COLO829 (cell line): ENCODE results near the gene SRRM4.
"Not testable (repeated sequence)": the region's sequence is repeated elsewhere in the genome, so short reads cannot be mapped to it uniquely, and the experiment has no call there.

Source experiments
- DNase-seq: peaks from one replicate; pipeline ENCODE4 v3.0.0; 2012; ENCODE audit warnings: low spot score

The SRRM4 gene

DNA sequence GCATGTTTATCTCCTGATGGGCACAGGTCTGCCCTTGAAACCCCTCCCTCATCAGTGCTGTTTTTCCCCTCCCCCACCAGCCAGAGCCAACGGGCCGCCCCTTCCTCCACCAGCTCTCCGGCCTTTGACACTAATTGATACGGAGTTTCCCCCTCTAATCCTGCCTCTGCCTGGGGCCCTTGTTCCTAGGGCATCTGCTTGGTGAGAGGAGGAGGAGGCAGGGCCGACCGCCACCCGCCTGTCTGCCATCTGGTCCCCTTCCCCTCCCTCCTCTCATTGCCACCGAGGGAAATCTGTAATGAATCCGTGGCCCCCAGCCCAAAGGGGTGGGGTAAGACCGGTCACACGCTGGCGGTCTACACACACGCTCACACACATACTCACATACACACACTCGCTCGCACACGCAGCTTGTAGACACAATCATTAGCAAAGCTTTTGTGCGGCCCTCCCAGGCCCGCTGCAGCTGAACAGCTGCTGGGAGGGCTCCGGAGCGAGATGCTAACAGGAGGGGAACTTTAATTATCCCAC, 27.4 kb downstream of the SRRM4 start:
- DNase-seq = no peak

DNA sequence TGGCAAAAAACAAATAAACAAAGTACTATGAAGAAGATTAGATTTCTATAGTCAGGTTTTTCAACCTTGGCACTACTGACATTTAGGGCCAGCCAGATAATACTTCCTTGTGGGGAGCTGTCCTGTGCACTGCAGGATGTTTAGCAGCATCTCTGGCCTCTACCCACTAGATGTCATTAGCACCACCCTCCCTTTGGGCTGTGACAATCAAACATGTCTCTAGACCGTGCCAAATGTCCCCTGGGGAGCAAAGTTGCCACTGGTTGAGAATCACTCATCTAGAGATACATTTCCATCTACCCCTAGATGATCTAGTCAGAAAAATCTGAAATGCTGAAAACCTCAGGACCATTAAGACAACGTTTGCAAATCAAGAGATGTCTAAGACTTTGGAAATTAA, 29.9 kb downstream of the SRRM4 start:
- DNase-seq = no peak

DNA sequence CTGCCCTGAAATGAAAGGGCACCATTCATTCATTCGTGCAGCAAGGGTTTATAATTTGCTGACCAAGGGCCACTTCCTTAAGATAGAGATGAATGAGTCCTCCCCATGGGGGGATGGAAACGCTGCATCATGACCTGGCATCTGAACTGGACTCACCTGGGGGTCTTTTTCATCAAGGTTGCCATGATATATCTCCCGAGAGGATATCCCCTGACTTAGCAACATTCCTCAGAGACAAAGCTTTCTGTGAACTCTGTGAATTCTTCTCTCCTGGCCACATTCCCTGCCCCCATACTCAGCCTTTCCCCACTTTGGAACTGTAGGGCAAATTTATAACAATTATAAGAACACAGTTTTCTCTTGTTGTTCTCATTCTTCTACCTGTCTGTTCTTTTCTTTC, 30.8 kb downstream of the SRRM4 start:
- no peak for DNase-seq

- no peak for DNase-seq
Observed at GRCh38 chr12:119013023-119013422, 31.7 kb downstream of the SRRM4 start.

DNA sequence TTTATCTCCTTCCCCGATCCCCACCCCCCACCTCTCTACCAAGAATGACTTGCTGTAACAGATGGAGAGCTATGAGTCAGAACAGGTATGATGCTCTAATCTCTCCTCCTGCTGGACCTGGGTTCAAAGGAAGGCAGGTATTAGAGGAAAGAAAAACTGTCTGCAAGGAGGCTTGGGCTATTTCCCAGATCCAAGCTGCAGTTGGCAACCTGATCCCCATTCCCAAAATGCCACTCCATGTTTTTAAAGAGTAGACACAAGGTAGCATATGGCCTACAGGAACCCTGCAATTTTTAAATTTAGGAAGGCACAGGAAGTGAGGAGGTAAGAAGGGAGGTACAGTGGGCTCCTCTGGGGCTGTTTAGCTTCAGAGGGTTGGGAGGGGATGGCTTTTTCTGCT, 33.0 kb downstream of the SRRM4 start:
- no peak for DNase-seq

DNA sequence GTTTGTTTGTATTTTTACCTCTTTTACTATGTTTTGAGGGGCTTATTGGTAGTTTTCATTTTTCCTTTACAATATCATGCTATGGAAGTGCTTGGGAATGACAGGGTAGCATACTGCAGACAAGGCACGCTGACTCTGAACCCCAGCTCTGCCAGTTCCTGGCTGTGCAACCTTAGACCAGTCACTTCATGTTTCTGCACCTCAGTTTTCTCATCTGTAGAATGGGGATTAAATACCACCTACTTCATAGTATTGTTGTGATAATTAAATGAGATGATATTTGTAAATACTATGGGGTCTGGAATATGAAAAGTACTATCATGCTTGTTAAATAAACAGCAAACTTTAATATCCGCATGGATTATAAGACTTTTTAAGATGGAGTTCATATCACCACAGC, 35.4 kb downstream of the SRRM4 start:
- no peak for DNase-seq

- DNase-seq = no peak
Observed at GRCh38 chr12:119019166-119019565, 37.8 kb downstream of the SRRM4 start.

DNA sequence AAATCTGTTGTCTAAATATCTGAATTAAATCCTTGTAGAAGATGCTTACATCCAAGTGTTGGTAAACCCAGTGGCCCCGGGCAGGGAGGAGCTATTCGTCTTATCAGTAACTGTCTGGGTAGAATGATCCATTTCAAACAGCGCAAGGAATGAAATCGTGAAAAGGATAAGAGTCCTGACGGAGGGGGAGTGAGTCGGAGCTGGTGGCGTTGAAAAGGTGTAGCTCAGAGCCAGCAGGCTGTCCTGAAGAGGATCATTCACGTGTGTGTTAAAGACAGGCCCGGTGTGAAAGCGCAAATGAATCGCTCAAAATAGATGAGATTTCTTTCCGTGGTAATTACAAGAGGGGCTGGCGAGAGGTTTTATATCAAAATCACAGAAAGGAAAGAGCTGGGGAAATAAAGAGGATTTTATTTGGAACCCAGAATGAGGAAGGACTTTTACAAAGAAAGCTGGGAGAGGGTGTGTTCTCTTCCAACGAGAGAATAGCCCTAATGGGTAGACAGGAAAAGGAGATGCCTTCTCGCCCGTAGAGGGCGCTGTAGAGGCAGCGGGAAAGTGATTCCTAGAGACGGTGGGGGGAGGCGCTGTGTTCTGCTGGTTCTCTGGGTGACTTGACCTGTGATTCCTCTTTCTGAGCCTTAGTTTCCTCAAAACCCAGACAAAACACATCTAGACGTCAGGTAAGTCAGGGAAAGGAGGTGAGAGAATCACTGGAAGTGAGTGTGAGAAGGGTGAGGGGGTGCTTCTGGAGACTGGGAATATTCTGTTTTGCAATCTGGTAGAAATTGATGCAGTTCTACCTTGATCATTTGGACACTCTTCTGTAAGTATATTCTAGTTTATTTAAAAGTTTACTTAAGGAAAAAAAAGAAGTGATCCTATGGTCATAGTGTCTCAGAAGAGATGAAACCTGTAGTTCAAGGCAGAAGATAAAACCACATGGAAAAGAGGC, 39.3 kb downstream of the SRRM4 start:
- peak; percentile 15 for DNase-seq

DNA sequence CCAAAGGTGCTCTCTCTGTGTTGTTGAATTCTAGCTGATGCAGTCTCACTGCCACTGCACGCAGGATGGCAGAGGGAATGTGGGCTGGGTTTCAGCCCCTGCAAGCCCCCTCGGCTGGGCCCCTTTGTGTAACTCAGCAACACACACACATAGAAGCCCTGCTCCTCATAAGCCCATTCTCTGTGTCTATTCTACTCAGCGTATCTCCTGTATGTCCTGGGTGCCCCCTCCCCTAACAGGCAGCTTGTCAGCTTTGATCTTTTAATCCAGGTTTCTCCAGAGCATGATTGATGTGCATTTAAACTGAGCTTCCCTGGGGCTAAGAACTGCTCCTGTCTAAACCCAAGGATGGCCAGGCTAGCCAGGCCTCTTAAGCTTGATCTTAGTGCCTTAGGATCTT, 43.0 kb downstream of the SRRM4 start:
- no peak for DNase-seq

GRCh38 chr12:119025786-119026185, 44.4 kb downstream of the SRRM4 start:
- DNase-seq = no peak

- not testable (repeated sequence) for DNase-seq
Observed at GRCh38 chr12:119033332-119033731, 52.0 kb downstream of the SRRM4 start.

DNA sequence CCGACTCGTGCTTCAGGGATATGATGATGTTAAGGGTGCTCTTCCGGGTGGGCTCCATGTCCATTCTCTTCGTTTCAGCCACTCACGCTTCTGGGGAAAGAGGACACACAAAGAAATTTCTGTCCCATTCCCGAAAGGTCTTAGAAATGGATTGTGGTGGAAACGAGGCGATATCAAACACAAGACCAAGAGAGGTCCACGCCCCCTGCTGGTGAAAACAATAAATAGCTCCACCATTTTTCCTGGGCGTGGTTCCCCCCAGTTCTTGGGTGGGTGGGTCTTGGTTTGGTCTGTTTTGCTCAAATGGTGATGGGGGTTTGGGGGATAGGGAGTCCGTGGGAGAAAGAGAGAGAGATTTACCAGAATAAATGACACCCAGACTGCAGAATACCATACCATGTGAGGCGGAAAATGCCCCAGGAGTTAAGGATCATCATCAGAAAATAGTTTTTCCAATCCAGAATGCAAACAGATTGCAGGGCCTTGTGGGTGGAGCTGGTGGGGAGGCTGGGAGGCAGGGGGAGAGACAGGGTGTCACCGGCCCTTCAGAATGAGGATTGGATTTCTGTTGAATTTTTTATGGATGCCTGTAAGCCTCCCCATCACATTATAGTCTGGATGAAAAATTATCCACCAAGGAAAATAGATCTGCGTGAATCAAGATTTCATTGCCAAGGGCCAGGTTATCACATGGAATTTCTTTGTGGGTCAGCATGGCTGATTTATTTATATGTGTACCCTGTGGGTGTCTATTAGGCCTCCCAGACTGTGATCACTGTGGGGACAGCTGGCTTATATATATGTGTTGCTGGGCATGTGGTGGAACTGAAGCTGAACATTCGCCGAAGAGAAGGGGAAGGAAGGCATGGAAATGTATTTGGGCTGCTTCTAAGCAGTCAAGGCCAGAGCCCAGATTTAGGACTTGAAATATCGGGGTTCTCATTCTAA, 55.8 kb downstream of the SRRM4 start:
- peak; percentile 48 for DNase-seq

- no peak for DNase-seq
Observed at GRCh38 chr12:119044094-119044493, 62.8 kb downstream of the SRRM4 start.

- DNase-seq = no peak
Observed at GRCh38 chr12:119047641-119048040, 66.3 kb downstream of the SRRM4 start.

DNA sequence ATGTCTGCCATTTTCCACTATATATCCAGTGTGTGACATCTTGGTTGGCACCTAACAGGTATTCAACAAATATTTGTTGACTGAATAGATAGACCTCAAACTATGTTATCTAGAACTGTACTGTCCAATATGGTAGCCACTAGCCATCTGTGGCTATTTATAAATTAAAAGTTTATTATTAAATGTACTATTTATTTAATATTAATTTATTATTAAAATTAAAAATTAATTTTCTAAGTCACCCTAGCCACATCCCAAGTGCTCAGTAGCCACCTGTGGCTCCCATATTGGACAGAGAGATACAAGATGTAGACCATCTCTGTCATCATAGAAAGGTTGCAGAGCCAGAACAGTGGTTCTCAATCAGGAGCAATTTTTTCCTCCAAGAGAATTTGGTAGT, 69.3 kb downstream of the SRRM4 start:
- DNase-seq = no peak

- DNase-seq = no peak
Observed at GRCh38 chr12:119051474-119051873, 70.1 kb downstream of the SRRM4 start.

GRCh38 chr12:119052001-119052400, 70.7 kb downstream of the SRRM4 start:
- no peak for DNase-seq

DNA sequence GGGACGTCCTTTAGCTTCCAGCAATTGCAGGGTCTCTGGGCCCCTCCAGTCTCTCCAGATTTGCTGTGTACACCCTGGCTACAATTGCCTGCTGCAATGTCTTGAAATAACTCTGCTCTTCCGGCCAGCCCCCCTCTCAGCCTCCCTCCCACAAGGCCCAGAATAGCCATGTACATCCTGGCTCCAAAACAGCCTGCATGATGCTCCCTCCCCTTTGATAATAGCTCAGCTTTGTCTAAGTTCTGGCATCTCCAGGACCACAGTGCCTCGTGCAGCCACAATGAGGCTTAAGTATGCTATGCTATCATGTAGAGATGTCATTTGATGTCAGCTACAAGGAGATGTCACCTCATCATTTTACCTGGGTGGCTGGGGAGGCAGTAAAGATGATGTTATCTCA, 74.6 kb downstream of the SRRM4 start:
- DNase-seq = no peak

- peak; percentile 22 for DNase-seq
Observed at GRCh38 chr12:119060847-119061796, 79.8 kb downstream of the SRRM4 start.

DNA sequence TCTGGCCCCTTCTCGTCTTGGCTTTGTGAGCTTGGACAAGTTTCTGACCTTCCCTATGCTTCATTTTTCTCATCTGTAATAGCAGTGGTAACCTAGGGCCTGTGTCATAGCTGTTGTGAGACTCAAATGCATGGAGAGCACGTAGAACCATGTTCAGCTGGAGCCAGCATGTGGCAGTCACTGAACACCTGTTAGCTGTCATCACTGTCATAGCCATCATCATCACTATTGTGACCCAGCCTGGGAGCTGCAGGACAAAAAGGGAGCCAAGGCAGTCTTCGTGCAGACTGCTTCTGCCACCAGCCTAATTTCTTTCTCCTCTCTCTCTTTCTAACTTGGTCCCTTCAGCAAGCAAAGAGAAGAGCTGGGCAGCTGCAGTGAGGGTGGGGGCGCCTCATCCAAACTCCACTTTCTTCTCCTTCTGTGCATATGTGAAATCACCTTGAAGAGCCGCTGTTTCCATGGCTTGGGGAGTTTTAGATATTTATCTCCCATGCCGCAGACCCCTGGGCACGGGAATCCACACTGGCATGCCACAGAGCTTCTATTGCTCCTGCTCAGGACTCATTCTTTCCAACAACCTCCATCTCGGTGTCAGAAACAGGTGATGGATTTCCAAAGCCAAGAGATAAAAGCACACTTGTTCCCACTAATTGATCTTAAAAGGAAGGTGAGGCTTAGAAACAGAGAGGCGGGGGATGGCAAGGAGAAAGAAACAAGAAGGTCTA, 87.0 kb downstream of the SRRM4 start:
- DNase-seq = no peak

DNA sequence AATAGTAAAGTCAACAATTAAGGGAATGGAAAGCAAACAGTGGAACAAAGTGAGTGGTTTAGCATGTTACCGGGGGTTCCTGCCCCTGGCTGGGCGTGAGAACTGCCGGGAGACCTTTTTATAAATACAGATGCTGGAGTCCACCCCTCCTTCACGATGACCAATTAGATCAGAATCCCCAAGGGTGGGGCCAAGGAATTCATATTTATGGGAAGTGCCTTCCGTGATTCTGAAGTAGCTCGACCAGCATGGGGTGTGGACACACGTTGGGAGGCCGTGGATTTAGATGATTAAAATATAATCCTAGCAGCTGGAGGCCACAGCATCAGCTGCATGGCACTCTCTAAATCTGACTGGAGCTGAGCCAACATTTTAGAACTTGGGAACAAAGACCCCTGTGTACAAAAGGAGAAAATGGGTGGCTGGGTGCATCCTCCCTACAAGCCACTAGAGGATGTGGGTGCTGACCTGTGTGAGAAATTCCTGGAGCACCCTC, 87.9 kb downstream of the SRRM4 start:
- no peak for DNase-seq
